A549 (cell line): ENCODE data around the gene UBE2S. TPM values are rescaled to one million over a fixed set of nuclear protein-coding genes. Genes with fewer than 3 reads are reported as not detected.
A peak's percentile ranks its signal among the peaks of the same experiment; 100 is the strongest.

Experiments used
- ATAC-seq, 2 experiments: fragments of 200-7000 bp in 1 of 2; fragments of >200 bp in 1 of 2; cut with Nextera tagmentation in 1 of 2; cut with Tn5 transposase in 1 of 2; 3 replicates each; pipeline versions ENCODE4 v1.8.0 to v1.9.1; 2018 to 2020; ENCODE audit warnings: mild to moderate bottlenecking in 1 of 2, moderate library complexity in 1 of 2
- CTCF ChIA-PET: fragments of 300-600 bp; sonication (Branson Sonifier 250); formaldehyde crosslinking; extraction: SDS; loops from one replicate; lab custom pipeline; 2021; ENCODE audit warnings: antibody characterized with exemption, inconsistent platforms; lab: Yijun Ruan, JAX
- POLR2A ChIA-PET: fragments of 350-600 bp; formaldehyde crosslinking; extraction: SDS; loops from one replicate; lab custom pipeline; 2021; ENCODE audit warnings: antibody characterized with exemption, inconsistent platforms; lab: Yijun Ruan, JAX
- DNase-seq, 2 experiments: peaks; one replicate each; pipeline versions ENCODE4 v3.0.0 to v3.0.0-alpha.2; 2011 to 2016; ENCODE audit warnings: low read depth in 1 of 2, low spot score in 1 of 2
- FAIRE-seq: peaks from 2 replicates; lab custom pipeline; 2011; peaks lifted over from hg19 to GRCh38; lab: Jason Lieb, UNC
- H3K27ac ChIP-seq, 2 experiments: fragments of >200 bp; sonication (Bioruptor Twin); formaldehyde crosslinking; 3 replicates each; pipeline ENCODE4 v1.5.1; 2016 to 2017
- H3K4me1 ChIP-seq: fragments of >200 bp; sonication (Bioruptor Twin); formaldehyde crosslinking; 3 replicates; pipeline ENCODE4 v1.6.1; 2016
- H3K4me2 ChIP-seq: fragments of >200 bp; sonication (Bioruptor Twin); formaldehyde crosslinking; 3 replicates; pipeline ENCODE4 v1.6.1; 2016
- H3K4me3 ChIP-seq: fragments of >200 bp; sonication (Bioruptor Twin); formaldehyde crosslinking; 3 replicates; pipeline ENCODE4 v1.5.1; 2016
- H3K9me3 ChIP-seq: fragments of >200 bp; sonication (Bioruptor Twin); formaldehyde crosslinking; 3 replicates; pipeline ENCODE4 v1.6.1; 2016
- CBX2 ChIP-seq: fragments of 200-600 bp; sonication (generic); IDR thresholded peaks from 2 replicates; pipeline ENCODE4 v1.6.1; 2016; ENCODE audit warnings: low read depth, mild to moderate bottlenecking, borderline replicate concordance
- CBX8 ChIP-seq: fragments of 200-600 bp; sonication (generic); IDR thresholded peaks from 2 replicates; pipeline ENCODE4 v1.6.1; 2016
- CEBPB ChIP-seq, 2 experiments: fragments of >200 bp in 1 of 2; sonication (Bioruptor Twin) in 1 of 2; formaldehyde crosslinking in 1 of 2; IDR thresholded peaks; 2 replicates each; pipeline ENCODE4 v1.6.1; 2012 to 2016
- EHF ChIP-seq: fragments of 250-450 bp; sonication (Bioruptor Pico); IDR thresholded peaks from 2 replicates; pipeline ENCODE4 v1.5.0; 2020; ENCODE audit warnings: mild to moderate bottlenecking
- EP300 ChIP-seq, 2 experiments: fragments of >200 bp; sonication (Bioruptor Twin); formaldehyde crosslinking; IDR thresholded peaks; 2 replicates in 1 of 2; 3 replicates in 1 of 2; pipeline ENCODE4 v1.6.1; 2016 to 2017
- FOXS1 ChIP-seq: fragments of 250-450 bp; sonication (Bioruptor Pico); IDR thresholded peaks from 2 replicates; pipeline ENCODE4 v1.5.0; 2020; ENCODE audit warnings: mild to moderate bottlenecking, moderate library complexity
- HEYL ChIP-seq: fragments of 250-450 bp; sonication (Bioruptor Pico); IDR thresholded peaks from 2 replicates; pipeline ENCODE4 v1.8.0; 2021; ENCODE audit warnings: mild to moderate bottlenecking, moderate library complexity
- HOXB5 ChIP-seq: fragments of 250-450 bp; sonication (Bioruptor Pico); IDR thresholded peaks from 2 replicates; pipeline ENCODE4 v1.5.0; 2020; ENCODE audit warnings: mild to moderate bottlenecking, moderate library complexity
- JUNB ChIP-seq: fragments of >200 bp; sonication (Bioruptor Twin); formaldehyde crosslinking; IDR thresholded peaks from 2 replicates; pipeline ENCODE4 v1.6.1; 2016
- NPAS2 ChIP-seq: fragments of 250-450 bp; sonication (Bioruptor Pico); IDR thresholded peaks from 2 replicates; pipeline ENCODE4 v1.8.0; 2022; ENCODE audit warnings: mild to moderate bottlenecking, moderate library complexity, borderline replicate concordance
- POLR2A ChIP-seq: IDR thresholded peaks from 2 replicates; pipeline ENCODE4 v1.6.1; 2012; ENCODE audit warnings: mild to moderate bottlenecking, low read length
- RAD21 ChIP-seq, 2 experiments: fragments of >200 bp in 1 of 2; sonication (Bioruptor Twin) in 1 of 2; formaldehyde crosslinking in 1 of 2; IDR thresholded peaks in 1 of 2; conservative IDR thresholded peaks in 1 of 2; 2 replicates in 1 of 2; 3 replicates in 1 of 2; pipeline ENCODE4 v1.6.1; 2012 to 2018; ENCODE audit warnings: inconsistent platforms in 1 of 2
- RARB ChIP-seq: fragments of 250-450 bp; sonication (Bioruptor Pico); IDR thresholded peaks from 2 replicates; pipeline ENCODE4 v1.8.0; 2021; ENCODE audit warnings: mild to moderate bottlenecking, moderate library complexity
- RFX5 ChIP-seq: fragments of 450-650 bp; IDR thresholded peaks from 2 replicates; pipeline ENCODE4 v1.7.1; 2014; ENCODE audit warnings: antibody characterized with exemption, mild to moderate bottlenecking, moderate library complexity
- TFCP2L1 ChIP-seq: fragments of 250-450 bp; sonication (Bioruptor Pico); IDR thresholded peaks from 2 replicates; pipeline ENCODE4 v1.5.0; 2021; ENCODE audit warnings: mild to moderate bottlenecking
- TP53 ChIP-seq: fragments of 250-450 bp; sonication (Bioruptor Pico); IDR thresholded peaks from 2 replicates; pipeline ENCODE4 v1.5.0; 2021; ENCODE audit warnings: mild to moderate bottlenecking, moderate library complexity
- ZFP36 ChIP-seq: fragments of 450-650 bp; IDR thresholded peaks from 2 replicates; pipeline ENCODE4 v1.6.1; 2014; ENCODE audit warnings: borderline replicate concordance; ENCODE audit not compliant: partially characterized antibody
- ZNF302 ChIP-seq: fragments of 250-450 bp; sonication (Bioruptor Pico); IDR thresholded peaks from 2 replicates; pipeline ENCODE4 v1.9.0; 2021; ENCODE audit warnings: inconsistent platforms, mild to moderate bottlenecking, moderate library complexity
- ZSCAN20 ChIP-seq: fragments of 250-450 bp; sonication (Bioruptor Pico); IDR thresholded peaks from 2 replicates; pipeline ENCODE4 v1.8.0; 2022; ENCODE audit warnings: mild to moderate bottlenecking, moderate library complexity
- WGBS: methylation state at CpG from one replicate; pipeline ENCODE4 v1.1.6; 2017; ENCODE audit errors: missing lambda C conversion rate; 5-methylcytosine and 5-hydroxymethylcytosine counted together
- polyA plus RNA-seq, 4 experiments: library from polyadenylated mRNA; depleted of rRNA in 3 of 4; stranded (reverse); fragments of >200 nt; fragmentation: RNase III in 1 of 4; extraction: RNeasy Plus Mini Kit Qiagen cat#74134 plus additional on column Dnase treatment in 1 of 4; gene quantifications; 2 replicates in 3 of 4; 3 replicates in 1 of 4; pipeline ENCODE4 v1.2.3, GENCODE V29; 2011 to 2017
- TF ChIP-seq, protein P1 (sequence below): fragments of >200 bp; sonication (Bioruptor Twin); formaldehyde crosslinking; IDR thresholded peaks from 3 replicates; pipeline ENCODE4 v1.5.1; 2016
- TF ChIP-seq, protein P2 (sequence below): fragments of 250-450 bp; sonication (Bioruptor Pico); IDR thresholded peaks from 2 replicates; pipeline ENCODE4 v1.5.0; 2021; ENCODE audit warnings: mild to moderate bottlenecking, moderate library complexity, borderline replicate concordance
- TF ChIP-seq, protein P3 (sequence below): IDR thresholded peaks from 2 replicates; pipeline ENCODE4 v1.6.1; 2012
- TF ChIP-seq, protein P4 (sequence below): fragments of 250-450 bp; sonication (Bioruptor Pico); IDR thresholded peaks from 2 replicates; pipeline ENCODE4 v1.5.0; 2020; ENCODE audit warnings: low read depth, mild to moderate bottlenecking, moderate library complexity
- TF ChIP-seq, protein P5 (sequence below): IDR thresholded peaks from 2 replicates; pipeline ENCODE4 v1.6.1; 2012
- TF ChIP-seq, protein P6 (sequence below): fragments of 450-650 bp; IDR thresholded peaks from 2 replicates; pipeline ENCODE4 v1.6.1; 2014; ENCODE audit warnings: antibody characterized with exemption

The UBE2S gene
- polyA plus RNA-seq, 2 of the 4 experiments (the other 2 are of a cell fraction): 139 to 295 TPM

DNA sequence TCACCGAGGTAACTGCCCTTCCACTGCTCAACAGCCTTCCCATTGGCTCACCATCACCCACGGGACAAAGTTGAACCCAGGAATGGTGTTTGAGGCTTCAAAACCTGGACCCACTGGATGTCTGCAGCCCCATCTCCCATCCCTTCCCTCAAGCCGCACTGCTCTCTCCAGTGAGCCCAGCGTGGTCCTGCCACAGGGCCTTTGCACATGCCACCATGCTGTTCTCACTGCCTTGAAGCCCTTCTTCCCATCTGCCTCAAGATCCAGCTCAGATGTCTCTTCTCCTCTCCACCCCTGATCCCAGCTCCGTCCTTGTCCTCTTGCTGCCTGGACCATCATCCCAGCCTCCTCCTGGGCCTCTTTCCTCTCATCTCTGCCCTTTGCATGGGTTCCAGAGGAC lies 31.5 kb upstream of the UBE2S start:
- Histone ChIP-seq H3K4me3 (no peak overlapping the region), H3K9me3 (no peaks in the 10 kb centered on the region), H3K27ac (no peak overlapping the region), H3K4me2 (no peak overlapping the region), H3K4me1 (peaks cover 21% of the 10 kb centered on the region)
- 16% methylated on average over 5 of the region's 5 CpGs for WGBS
- FAIRE-seq (no peak), DNase-seq (no peak), ATAC-seq (no peak)
- POLR2A ChIA-PET: no interaction called here
- CTCF ChIA-PET: interaction anchor here (0.6 to 1.9 kb wide), 5 partner anchors 11 to 327 kb away, joined by 3 to 9 read pairs (median 3); no protein-coding TSS in a partner anchor
- no peak for TF ChIP-seq ZSCAN20 (CRISPR knock-in tag)
- no peak for TF ChIP-seq RFX5
- TF ChIP-seq EP300 (IDR thresholded peaks at IDR 0.05): no peak
- TF ChIP-seq NPAS2 (CRISPR knock-in tag): no peak
- TF ChIP-seq POLR2A: no peak
- TF ChIP-seq ZNF302 (CRISPR knock-in tag): no peak
- no peak for TF ChIP-seq TFCP2L1 (CRISPR knock-in tag)
- TF ChIP-seq CEBPB (IDR thresholded peaks at IDR 0.05): no peak
- no peak for TF ChIP-seq ZFP36
- no peak for TF ChIP-seq RAD21 (conservative IDR thresholded peaks at IDR 0.05 in 1 of 2, IDR thresholded peaks at IDR 0.05 in 1 of 2)
- TF ChIP-seq, protein P1, sequence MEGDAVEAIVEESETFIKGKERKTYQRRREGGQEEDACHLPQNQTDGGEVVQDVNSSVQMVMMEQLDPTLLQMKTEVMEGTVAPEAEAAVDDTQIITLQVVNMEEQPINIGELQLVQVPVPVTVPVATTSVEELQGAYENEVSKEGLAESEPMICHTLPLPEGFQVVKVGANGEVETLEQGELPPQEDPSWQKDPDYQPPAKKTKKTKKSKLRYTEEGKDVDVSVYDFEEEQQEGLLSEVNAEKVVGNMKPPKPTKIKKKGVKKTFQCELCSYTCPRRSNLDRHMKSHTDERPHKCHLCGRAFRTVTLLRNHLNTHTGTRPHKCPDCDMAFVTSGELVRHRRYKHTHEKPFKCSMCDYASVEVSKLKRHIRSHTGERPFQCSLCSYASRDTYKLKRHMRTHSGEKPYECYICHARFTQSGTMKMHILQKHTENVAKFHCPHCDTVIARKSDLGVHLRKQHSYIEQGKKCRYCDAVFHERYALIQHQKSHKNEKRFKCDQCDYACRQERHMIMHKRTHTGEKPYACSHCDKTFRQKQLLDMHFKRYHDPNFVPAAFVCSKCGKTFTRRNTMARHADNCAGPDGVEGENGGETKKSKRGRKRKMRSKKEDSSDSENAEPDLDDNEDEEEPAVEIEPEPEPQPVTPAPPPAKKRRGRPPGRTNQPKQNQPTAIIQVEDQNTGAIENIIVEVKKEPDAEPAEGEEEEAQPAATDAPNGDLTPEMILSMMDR: no peak
- TF ChIP-seq, protein P2, sequence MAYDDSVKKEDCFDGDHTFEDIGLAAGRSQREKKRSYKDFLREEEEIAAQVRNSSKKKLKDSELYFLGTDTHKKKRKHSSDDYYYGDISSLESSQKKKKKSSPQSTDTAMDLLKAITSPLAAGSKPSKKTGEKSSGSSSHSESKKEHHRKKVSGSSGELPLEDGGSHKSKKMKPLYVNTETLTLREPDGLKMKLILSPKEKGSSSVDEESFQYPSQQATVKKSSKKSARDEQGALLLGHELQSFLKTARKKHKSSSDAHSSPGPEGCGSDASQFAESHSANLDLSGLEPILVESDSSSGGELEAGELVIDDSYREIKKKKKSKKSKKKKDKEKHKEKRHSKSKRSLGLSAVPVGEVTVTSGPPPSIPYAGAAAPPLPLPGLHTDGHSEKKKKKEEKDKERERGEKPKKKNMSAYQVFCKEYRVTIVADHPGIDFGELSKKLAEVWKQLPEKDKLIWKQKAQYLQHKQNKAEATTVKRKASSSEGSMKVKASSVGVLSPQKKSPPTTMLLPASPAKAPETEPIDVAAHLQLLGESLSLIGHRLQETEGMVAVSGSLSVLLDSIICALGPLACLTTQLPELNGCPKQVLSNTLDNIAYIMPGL (CRISPR knock-in tag): no peak
- TF ChIP-seq, protein P3, sequence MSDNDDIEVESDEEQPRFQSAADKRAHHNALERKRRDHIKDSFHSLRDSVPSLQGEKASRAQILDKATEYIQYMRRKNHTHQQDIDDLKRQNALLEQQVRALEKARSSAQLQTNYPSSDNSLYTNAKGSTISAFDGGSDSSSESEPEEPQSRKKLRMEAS: no peak
- TF ChIP-seq, protein P4, sequence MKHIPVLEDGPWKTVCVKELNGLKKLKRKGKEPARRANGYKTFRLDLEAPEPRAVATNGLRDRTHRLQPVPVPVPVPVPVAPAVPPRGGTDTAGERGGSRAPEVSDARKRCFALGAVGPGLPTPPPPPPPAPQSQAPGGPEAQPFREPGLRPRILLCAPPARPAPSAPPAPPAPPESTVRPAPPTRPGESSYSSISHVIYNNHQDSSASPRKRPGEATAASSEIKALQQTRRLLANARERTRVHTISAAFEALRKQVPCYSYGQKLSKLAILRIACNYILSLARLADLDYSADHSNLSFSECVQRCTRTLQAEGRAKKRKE (CRISPR knock-in tag): no peak
- no peak for TF ChIP-seq CBX2
- no peak for TF ChIP-seq CBX8
- TF ChIP-seq, protein P5, sequence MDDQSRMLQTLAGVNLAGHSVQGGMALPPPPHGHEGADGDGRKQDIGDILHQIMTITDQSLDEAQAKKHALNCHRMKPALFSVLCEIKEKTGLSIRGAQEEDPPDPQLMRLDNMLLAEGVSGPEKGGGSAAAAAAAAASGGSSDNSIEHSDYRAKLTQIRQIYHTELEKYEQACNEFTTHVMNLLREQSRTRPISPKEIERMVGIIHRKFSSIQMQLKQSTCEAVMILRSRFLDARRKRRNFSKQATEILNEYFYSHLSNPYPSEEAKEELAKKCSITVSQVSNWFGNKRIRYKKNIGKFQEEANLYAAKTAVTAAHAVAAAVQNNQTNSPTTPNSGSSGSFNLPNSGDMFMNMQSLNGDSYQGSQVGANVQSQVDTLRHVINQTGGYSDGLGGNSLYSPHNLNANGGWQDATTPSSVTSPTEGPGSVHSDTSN: no peak
- TF ChIP-seq, protein P6, sequence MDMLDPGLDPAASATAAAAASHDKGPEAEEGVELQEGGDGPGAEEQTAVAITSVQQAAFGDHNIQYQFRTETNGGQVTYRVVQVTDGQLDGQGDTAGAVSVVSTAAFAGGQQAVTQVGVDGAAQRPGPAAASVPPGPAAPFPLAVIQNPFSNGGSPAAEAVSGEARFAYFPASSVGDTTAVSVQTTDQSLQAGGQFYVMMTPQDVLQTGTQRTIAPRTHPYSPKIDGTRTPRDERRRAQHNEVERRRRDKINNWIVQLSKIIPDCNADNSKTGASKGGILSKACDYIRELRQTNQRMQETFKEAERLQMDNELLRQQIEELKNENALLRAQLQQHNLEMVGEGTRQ: no peak
- TF ChIP-seq RARB (CRISPR knock-in tag): no peak

DNA sequence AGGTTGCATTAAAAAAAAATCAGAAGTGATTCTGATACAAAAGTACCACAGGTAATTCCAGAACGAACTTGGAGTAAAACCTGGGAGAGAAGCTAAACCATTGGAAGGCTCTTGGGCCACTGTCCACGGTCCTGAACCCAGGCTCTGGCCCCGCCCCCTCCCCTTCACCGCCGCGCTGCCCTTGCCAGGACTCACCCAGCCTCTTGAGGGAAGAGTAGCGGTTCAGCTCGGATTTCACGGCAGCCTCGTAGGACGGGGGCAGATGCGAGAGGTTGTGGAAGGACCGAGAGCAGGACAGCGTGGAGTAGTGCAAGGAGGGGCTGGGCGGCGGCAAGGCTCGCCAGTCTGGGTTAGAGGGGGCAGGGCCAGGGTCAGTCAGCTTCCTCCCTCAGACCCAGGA lies 29.8 kb upstream of the UBE2S start:
- Histone ChIP-seq H3K9me3 (no peaks in the 10 kb centered on the region; the same call in 2 of the 3 replicates), H3K4me1 (peaks cover 11% of the 10 kb centered on the region), H3K4me2 (peak overlapping the region; percentile 33), H3K4me3 (no peak overlapping the region), H3K27ac (no peak overlapping the region)
- CTCF ChIA-PET: interaction anchor here (0.8 to 2.9 kb wide), 19 partner anchors 9 to 297 kb away, joined by 3 to 23 read pairs (median 4); partner anchors contain the start of genes ISOC2 and TMEM238
- DNase-seq (peak; percentile 87 to 89), ATAC-seq (peak; percentile 72 to 90), FAIRE-seq (peak; percentile 63)
- under 1% methylated on average over 17 of the region's 17 CpGs for WGBS
- POLR2A ChIA-PET: interaction anchor here (1.1 to 1.7 kb wide), 2 partner anchors 30 kb away, joined by 3 to 12 read pairs; partner anchors contain the start of gene UBE2S
- TF ChIP-seq ZSCAN20 (CRISPR knock-in tag) (peak; percentile 73; the same call in 1 of the 2 replicates), RARB (CRISPR knock-in tag) (no peak), RFX5 (no peak), EHF (CRISPR knock-in tag) (peak; percentile 87), TP53 (CRISPR knock-in tag) (no peak), HEYL (CRISPR knock-in tag) (no peak), HOXB5 (CRISPR knock-in tag) (peak; percentile 86), TFCP2L1 (CRISPR knock-in tag) (no peak), JUNB (no peak), FOXS1 (CRISPR knock-in tag) (peak; percentile 81; the same call in 1 of the 2 replicates), NPAS2 (CRISPR knock-in tag) (no peak), CBX8 (no peak)
- TF ChIP-seq, protein P1: no peak
- TF ChIP-seq, protein P3: no peak
- TF ChIP-seq, protein P5: no peak
